ENCODE results near the gene SULF2.

DNA sequence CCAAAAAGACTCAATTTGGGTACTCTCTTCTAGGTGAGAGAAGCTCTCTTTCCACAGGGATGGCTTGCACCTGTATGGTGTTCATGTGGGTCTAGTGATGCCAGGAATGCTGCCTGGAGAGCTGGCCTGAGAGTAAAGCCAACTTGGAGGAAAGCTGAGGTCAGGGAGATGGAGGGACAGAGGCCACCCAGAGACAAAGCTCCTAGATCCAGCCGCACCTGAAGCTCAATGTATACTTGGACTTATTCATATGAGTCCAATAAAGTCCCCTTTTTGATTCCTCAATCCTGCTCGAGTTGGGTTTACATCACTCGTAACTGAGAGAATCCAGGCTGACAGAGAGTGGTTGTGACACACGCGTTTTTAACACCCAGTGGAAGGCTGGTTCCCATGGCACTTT lies 33.8 kb downstream of the SULF2 start:
- TF ChIP-seq CTCF (CRISPR knock-in tag; IDR thresholded peaks at IDR 0.05), result no peak
- TF ChIP-seq ZHX1 (CRISPR knock-in tag; IDR thresholded peaks at IDR 0.05; ENCODE audit: low read depth), result no peak
- TF ChIP-seq TFDP2 (CRISPR knock-in tag; IDR thresholded peaks at IDR 0.05), result no peak
- no peak for TF ChIP-seq ZMAT5 (CRISPR knock-in tag; IDR thresholded peaks at IDR 0.05; ENCODE audit: borderline replicate concordance, low read depth)
- TF ChIP-seq DDIT3 (CRISPR knock-in tag; IDR thresholded peaks at IDR 0.05), result no peak
- no peak for TF ChIP-seq ZFP37 (CRISPR knock-in tag; IDR thresholded peaks at IDR 0.05; ENCODE audit: borderline replicate concordance)
- no peak for TF ChIP-seq HOXA7 (CRISPR knock-in tag; IDR thresholded peaks at IDR 0.05)
- TF ChIP-seq NR3C1 (CRISPR knock-in tag; IDR thresholded peaks at IDR 0.05), result no peak
- no peak for TF ChIP-seq REST (IDR thresholded peaks at IDR 0.05; ENCODE audit: borderline replicate concordance in 1 of 2, low read depth in 1 of 2, low read length in 2 of 2)
- TF ChIP-seq SMARCC2 (IDR thresholded peaks at IDR 0.05), result no peak
- TF ChIP-seq PATZ1 (CRISPR knock-in tag; IDR thresholded peaks at IDR 0.05), result no peak
- no peak for TF ChIP-seq SRF (IDR thresholded peaks at IDR 0.05; ENCODE audit: low read depth, low read length)
- TF ChIP-seq USF2 (IDR thresholded peaks at IDR 0.05; ENCODE audit: low read depth, low read length), result no peak
- no peak for TF ChIP-seq USF2 (CRISPR knock-in tag; IDR thresholded peaks at IDR 0.05; ENCODE audit: borderline replicate concordance)

All from HepG2 (cell line).